Smooth muscle cell (in vitro differentiated cells): Measurements from ENCODE around the gene LACTB. TPM values are rescaled to one million over a fixed set of nuclear protein-coding genes. Genes with fewer than 3 reads are reported as not detected.
A peak's percentile ranks its signal among the peaks of the same experiment; 100 is the strongest.

ENCODE experiments used
- DNase-seq: peaks from one replicate; lab custom pipeline; 2025; ENCODE audit not compliant: unreplicated experiment; lab: John Stamatoyannopoulos, UW
- H2AFZ ChIP-seq: fragments of 200-600 bp; sonication (generic); 2 replicates; pipeline ENCODE4 v1.6.0; 2016; ENCODE audit warnings: antibody characterized with exemption, low read depth, mild to moderate bottlenecking
- H3F3A ChIP-seq: fragments of 200-600 bp; sonication (generic); 2 replicates; pipeline ENCODE4 v1.6.0; 2017; ENCODE audit warnings: antibody characterized with exemption, low read depth
- H3K27ac ChIP-seq: fragments of 200-600 bp; sonication (generic); 2 replicates; pipeline ENCODE4 v1.5.1; 2016; ENCODE audit warnings: low read depth, mild to moderate bottlenecking
- H3K27me3 ChIP-seq: fragments of 200-600 bp; sonication (generic); 2 replicates; pipeline ENCODE4 v1.6.1; 2016; ENCODE audit warnings: low read depth, mild to moderate bottlenecking
- H3K36me3 ChIP-seq: fragments of 200-600 bp; sonication (generic); 2 replicates; pipeline ENCODE4 v1.5.1; 2016; ENCODE audit warnings: low read depth
- H3K4me1 ChIP-seq: fragments of 200-600 bp; sonication (generic); 2 replicates; pipeline ENCODE4 v1.5.1; 2016; ENCODE audit warnings: low read depth
- H3K4me2 ChIP-seq: fragments of 200-600 bp; sonication (generic); 2 replicates; pipeline ENCODE4 v1.6.0; 2016; ENCODE audit warnings: mild to moderate bottlenecking
- H3K4me3 ChIP-seq: fragments of 200-600 bp; sonication (generic); 2 replicates; pipeline ENCODE4 v1.5.1; 2016; ENCODE audit warnings: mild to moderate bottlenecking
- H3K79me2 ChIP-seq: fragments of 200-600 bp; sonication (generic); 2 replicates; pipeline ENCODE4 v1.6.0; 2016; ENCODE audit warnings: low read depth, mild to moderate bottlenecking
- H3K9ac ChIP-seq: fragments of 200-600 bp; sonication (generic); 2 replicates; pipeline ENCODE4 v1.6.0; 2016; ENCODE audit warnings: low read depth
- H3K9me3 ChIP-seq: fragments of 200-600 bp; sonication (generic); replicated peaks from 2 replicates; pipeline ENCODE4 v1.5.1; 2016; ENCODE audit warnings: low read depth
- H4K20me1 ChIP-seq: fragments of 200-600 bp; sonication (generic); 2 replicates; pipeline ENCODE4 v1.6.0; 2016; ENCODE audit warnings: low read depth
- WGBS: methylation state at CpG from one replicate; pipeline ENCODE4 v1.1.7; 2016; ENCODE audit warnings: low lambda C conversion rate; 5-methylcytosine and 5-hydroxymethylcytosine counted together
- polyA plus RNA-seq: library from polyadenylated mRNA; unstranded; fragments of >200 nt; fragmentation: Nextera tagmentation; extraction: Ambion mirVana; gene quantifications from 2 replicates; pipeline ENCODE4 v1.2.1, GENCODE V29; 2016
- total RNA-seq: library from RNA; depleted of rRNA; stranded (reverse); fragments of >200 nt; gene quantifications from 2 replicates; pipeline ENCODE4 v1.2.3, GENCODE V29; 2014
- TF ChIP-seq, protein P1 (sequence below): fragments of 200-600 bp; sonication (generic); IDR thresholded peaks from 2 replicates; pipeline ENCODE4 v1.5.1; 2017; ENCODE audit warnings: borderline replicate concordance, mild to moderate bottlenecking, antibody characterized with exemption; ENCODE audit not compliant: insufficient read depth, poor library complexity, severe bottlenecking

The LACTB gene
- total and polyA plus RNA-seq, 2 experiments from 2014 or later, result 9.0 to 12.5 TPM

DNA sequence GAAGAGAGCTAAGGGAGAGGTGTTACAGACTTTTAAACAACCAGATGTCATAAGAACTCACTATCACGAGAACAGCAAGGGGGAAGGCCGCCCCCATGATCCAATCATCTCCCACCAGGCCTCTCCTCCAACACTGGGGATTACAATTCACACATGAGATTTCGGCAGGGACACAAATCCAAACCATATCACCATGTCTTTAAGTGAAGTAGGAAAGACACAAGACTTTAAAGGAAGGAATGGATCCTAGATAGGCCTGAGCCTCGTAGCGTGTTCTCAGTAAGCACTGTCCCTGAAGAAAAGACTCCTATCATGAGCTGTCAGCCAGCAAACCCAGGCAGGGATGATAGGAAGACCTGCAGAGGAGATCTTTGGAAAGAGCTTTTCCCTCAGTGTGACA, 50.7 kb downstream of the LACTB start:
- TF ChIP-seq, protein P1, sequence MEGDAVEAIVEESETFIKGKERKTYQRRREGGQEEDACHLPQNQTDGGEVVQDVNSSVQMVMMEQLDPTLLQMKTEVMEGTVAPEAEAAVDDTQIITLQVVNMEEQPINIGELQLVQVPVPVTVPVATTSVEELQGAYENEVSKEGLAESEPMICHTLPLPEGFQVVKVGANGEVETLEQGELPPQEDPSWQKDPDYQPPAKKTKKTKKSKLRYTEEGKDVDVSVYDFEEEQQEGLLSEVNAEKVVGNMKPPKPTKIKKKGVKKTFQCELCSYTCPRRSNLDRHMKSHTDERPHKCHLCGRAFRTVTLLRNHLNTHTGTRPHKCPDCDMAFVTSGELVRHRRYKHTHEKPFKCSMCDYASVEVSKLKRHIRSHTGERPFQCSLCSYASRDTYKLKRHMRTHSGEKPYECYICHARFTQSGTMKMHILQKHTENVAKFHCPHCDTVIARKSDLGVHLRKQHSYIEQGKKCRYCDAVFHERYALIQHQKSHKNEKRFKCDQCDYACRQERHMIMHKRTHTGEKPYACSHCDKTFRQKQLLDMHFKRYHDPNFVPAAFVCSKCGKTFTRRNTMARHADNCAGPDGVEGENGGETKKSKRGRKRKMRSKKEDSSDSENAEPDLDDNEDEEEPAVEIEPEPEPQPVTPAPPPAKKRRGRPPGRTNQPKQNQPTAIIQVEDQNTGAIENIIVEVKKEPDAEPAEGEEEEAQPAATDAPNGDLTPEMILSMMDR, result no peak

DNA sequence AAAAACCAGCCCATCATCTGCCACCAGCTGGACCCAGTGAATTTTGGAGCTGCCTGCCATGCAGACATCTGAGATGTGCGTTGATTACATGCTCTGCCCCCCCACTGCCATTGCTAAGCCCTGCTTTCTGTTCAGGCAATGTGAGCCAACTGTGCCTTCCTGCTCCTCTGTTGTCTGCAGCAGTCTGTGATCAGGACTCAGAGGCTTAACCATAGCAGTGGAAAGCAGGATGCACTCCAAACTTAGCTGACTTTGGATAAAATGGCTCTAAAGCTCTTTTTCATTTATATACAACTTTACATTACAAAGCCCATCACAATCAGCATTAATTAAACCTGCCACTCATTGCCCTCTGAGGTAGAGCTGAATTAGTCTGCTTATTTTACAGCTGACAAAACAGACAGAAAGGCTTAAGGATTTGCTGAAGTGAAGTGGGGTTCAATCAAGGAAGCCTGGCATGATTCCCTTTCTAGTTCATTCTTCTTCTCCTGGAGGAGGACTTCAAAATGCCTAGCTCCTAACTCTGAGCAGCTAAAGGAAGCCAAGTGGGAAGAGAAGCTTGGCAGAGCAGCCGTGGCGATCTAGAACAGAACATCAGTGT, 51.3 kb downstream of the LACTB start:
- 78% methylated on average over 3 of the region's 3 CpGs for WGBS
- TF ChIP-seq, protein P1, result no peak
- H3K27me3 ChIP-seq, result no peaks in the 10 kb centered on the region
- no peak overlapping the region for H2AFZ ChIP-seq
- no peaks in the 10 kb centered on the region for H4K20me1 ChIP-seq
- no peak for DNase-seq
- H3K27ac ChIP-seq, result no peak overlapping the region
- H3K4me1 ChIP-seq, result peaks cover 8% of the 10 kb centered on the region
- H3K4me2 ChIP-seq, result no peak overlapping the region
- H3K79me2 ChIP-seq, result no peaks in the 10 kb centered on the region
- H3K4me3 ChIP-seq, result no peak overlapping the region
- H3F3A ChIP-seq, result no peaks in the 10 kb centered on the region
- H3K36me3 ChIP-seq, result no peaks in the 10 kb centered on the region
- H3K9ac ChIP-seq, result no peak overlapping the region
- H3K9me3 ChIP-seq, result no peaks in the 10 kb centered on the region

More for the DNA sequence above, 50.7 kb downstream of the LACTB start:
- 88% methylated on average over 5 of the region's 5 CpGs for WGBS
- Histone ChIP-seq H3K4me2 (no peak overlapping the region), H3K36me3 (no peaks in the 10 kb centered on the region), H3F3A (no peaks in the 10 kb centered on the region), H3K27ac (no peak overlapping the region), H2AFZ (no peak overlapping the region), H3K9ac (no peak overlapping the region), H4K20me1 (no peaks in the 10 kb centered on the region), H3K9me3 (no peaks in the 10 kb centered on the region), H3K4me3 (no peak overlapping the region), H3K27me3 (no peaks in the 10 kb centered on the region), H3K79me2 (no peaks in the 10 kb centered on the region), H3K4me1 (peaks cover 8% of the 10 kb centered on the region)
- no peak for DNase-seq

DNA sequence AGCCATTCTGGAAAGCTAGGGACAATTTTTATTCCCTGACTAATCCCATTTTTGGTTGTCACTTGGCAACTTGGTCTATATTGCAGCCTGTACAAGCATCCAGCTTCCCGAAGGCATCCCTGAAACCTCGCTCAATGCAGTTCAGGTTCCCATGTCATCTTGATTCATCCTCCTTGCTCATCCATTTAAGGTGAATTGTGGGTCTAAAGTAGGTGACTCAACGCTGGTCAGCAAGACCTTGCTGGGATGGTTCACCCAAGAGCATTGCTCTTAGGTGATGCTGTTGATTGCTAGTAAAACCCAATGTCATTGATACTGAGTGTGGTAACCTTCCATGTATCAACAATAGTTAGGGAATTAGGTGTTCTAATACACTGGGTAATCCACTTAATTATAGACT, 54.6 kb downstream of the LACTB start:
- H3K4me2 ChIP-seq, result no peak overlapping the region
- no peaks in the 10 kb centered on the region for H3K27me3 ChIP-seq

DNA sequence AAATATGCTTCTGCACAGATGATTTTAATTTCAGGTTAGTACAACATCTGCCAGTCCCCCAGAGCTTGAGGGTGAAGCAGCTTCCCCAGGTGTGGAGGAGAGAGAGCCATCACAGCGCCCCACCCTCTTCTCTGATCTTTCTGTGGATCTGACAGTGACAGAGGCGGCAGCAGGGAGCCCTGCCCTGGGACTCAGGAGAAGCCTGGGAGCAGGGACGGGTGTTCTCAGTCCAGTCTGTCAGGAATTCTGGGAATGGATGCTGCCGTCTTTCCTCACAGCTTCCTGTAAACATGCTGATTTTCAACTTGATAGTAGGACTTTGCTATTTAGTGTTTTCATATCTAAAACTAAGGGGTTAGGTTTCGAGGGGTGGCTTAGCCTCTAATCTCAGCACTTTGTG, 56.4 kb downstream of the LACTB start:
- peak overlapping the region; percentile 43 for H3K27ac ChIP-seq

More for the DNA sequence above, 54.6 kb downstream of the LACTB start:
- 93% methylated on average over 3 of the region's 3 CpGs for WGBS
- Histone ChIP-seq H3K4me1 (peaks cover 8% of the 10 kb centered on the region), H3K27ac (no peak overlapping the region), H3K36me3 (no peaks in the 10 kb centered on the region), H2AFZ (no peak overlapping the region), H3F3A (no peaks in the 10 kb centered on the region), H3K9me3 (no peaks in the 10 kb centered on the region), H3K79me2 (no peaks in the 10 kb centered on the region), H3K4me3 (no peak overlapping the region), H4K20me1 (no peaks in the 10 kb centered on the region), H3K9ac (no peak overlapping the region)
- no peak for DNase-seq
- TF ChIP-seq, protein P1, result no peak

More for the DNA sequence above, 56.4 kb downstream of the LACTB start:
- 35% methylated on average over 5 of the region's 5 CpGs for WGBS
- Histone ChIP-seq H3K4me3 (no peak overlapping the region), H3F3A (no peaks in the 10 kb centered on the region), H3K36me3 (no peaks in the 10 kb centered on the region), H3K4me2 (peak overlapping the region; percentile 4), H3K9ac (peak overlapping the region; percentile 21), H3K4me1 (no peaks in the 10 kb centered on the region), H3K27me3 (no peaks in the 10 kb centered on the region), H2AFZ (peak overlapping the region; percentile 25), H3K79me2 (no peaks in the 10 kb centered on the region), H4K20me1 (no peaks in the 10 kb centered on the region), H3K9me3 (no peaks in the 10 kb centered on the region)
- DNase-seq, result no peak
- TF ChIP-seq, protein P1, result no peak
